ENCODE results near the gene RPL35A.
"Not testable (repeated sequence)": the region's sequence is repeated elsewhere in the genome, so short reads cannot be mapped to it uniquely, and the experiment has no call there.

Gene RPL35A

DNA sequence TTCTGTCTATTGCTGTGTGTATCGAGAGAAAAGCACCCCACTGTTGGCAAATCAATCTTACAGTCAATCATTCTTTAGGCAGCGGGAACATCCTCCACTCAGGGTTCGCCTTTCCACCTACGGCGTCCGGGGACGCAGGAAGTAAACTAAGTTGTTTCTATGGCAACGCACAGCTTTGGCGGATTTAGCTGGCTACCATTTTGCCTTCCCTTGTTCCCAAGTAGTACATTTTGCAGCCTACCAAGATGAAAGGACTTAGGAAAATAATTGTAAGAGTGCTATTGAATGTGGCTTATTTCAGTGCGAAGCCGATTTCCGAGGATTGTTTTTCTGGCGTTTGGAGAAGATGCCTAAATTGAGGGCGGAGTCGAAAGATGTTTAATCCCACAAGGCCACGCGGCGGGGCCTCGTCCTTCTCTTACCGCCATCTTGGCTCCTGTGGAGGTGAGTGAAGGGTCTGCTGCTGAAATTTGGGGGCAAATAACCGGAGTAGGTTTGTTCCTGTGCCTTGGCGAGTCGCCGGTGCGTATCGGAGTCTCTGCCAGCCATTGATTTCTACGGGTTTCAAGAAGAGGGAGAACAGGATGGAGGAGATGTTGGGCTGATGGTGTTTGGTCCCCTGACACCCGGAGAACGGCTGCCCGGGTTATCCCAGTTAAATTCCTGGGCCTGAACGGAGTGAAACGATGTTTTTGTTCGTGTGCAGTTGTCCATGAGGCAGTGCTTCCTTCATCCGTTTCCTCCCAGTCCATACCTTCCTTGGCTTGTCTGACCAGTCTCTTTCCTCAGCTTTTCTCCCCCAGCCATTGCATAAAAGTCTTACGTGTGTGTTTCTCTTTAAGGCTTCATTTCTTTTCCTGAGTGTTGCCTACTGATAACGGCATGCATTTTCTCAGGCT, at the start of gene RPL35A:
TSS of gene RPL35A (plus strand) at position 413 of the 899 bp plus-strand sequence. CDS start 778 bp downstream, outside the sequence.
- peak; percentile 92 for DNase-seq

DNA sequence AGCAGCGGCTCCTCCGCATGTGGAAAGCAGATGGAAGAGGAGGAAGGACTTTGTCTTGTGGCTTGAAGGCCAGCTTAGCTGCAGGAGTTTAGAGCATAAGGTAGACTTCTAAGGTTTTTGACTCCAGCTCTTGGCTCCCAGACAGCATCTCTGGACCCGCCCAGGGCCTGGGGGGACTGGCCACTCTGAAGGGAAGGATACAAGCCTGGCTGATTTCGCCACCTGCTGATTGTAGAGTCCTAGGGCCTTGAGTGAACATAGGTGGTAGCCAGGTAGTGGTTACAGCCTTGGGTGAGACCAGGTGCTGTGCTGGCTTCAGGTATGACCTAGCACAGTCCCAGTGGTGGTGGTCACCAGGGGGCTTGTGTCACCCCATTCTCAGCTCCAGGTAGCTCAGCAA, 48.4 kb upstream of the RPL35A start:
- no peak for DNase-seq

DNA sequence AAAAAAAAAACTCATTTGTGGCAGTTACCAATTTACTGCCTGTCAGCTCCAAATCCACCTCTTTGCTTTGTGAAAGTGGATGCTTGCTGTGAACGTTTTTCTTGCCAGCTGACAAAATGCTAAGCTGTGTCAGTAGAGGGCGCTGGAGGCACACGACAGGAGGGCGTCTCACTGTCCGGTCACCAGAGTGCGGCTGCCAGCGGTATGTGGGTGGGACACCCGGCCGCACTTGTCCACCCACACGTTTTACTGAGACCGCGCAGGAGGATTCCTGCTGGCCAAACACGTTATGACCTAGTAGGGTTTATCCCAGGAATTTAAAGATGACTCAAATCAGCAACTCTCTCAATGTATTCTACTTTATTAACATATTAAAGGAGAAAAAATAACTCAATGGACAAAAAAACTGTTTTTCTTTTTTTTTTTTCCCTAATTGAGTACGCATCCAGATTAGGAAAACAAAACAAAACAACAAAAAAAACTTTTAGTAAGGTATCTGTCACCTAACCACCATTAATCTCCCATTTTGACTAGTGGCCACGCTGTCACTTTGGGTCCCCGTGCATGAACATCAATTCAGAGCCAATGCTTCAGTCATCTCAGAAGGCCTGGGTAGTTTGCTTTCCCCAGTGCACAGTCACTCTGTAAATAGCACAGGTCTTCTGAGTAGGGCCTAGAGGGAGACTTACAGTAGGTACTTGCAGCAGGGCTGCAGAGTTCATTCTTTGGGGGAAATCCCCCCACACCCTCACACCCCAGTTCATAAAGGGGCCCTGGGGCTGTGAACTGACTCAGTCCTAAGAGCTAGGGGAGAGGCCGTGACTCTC, 43.8 kb upstream of the RPL35A start:
- peak; percentile 93 for DNase-seq

DNA sequence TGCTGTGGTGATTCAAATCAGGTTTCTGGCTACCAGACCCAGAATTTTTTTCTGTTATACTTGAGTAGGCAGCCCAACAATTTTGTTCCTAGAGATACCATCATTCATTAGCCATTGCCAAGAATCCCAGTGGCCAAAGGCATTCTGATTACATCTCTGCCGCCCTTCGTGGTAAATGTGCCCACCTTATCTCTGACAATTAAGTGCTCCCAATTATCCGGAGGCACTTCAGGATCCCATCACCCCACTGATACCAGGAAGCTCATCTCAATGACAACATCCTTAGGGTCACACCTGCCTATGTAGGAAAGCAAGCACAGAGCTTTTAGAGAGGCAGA, 43.2 kb upstream of the RPL35A start:
- DNase-seq, result no peak

DNA sequence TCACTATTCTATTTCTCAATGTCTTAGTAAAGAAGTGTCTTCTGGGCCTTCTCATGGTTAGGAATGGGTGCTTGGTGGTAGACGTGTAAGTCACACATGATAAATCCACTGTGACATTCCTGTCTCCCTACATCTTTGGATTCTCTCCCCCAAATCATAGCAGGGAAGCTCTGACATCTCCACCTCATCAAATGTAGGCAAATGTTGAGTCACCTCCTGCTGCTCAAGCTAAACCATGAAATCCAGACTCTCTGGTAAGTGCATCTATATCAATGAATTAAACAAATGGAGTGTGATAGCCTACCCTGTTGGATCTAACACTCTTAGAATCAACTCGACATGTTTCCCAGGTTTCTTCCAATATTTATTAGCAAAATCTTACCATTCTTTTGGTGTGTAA, 42.8 kb upstream of the RPL35A start:
- no peak for DNase-seq

DNA sequence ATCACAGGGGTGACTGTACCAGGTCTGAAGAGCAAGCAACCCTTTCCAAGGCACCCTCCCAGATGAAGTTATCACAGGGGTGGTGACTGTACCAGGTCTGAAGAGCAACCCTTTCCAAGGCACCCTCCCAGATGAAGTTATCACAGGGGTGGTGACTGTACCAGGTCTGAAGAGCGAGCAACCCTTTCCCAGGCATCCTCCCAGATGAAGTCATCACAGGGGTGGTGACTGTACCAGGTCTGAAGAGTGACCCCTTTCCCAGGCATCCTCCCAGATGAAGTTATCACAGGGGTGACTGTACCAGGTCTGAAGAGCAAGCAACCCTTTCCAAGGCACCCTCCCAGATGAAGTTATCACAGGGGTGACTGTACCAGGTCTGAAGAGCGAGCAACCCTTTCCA, 41.4 kb upstream of the RPL35A start:
- not testable (repeated sequence) for DNase-seq

DNA sequence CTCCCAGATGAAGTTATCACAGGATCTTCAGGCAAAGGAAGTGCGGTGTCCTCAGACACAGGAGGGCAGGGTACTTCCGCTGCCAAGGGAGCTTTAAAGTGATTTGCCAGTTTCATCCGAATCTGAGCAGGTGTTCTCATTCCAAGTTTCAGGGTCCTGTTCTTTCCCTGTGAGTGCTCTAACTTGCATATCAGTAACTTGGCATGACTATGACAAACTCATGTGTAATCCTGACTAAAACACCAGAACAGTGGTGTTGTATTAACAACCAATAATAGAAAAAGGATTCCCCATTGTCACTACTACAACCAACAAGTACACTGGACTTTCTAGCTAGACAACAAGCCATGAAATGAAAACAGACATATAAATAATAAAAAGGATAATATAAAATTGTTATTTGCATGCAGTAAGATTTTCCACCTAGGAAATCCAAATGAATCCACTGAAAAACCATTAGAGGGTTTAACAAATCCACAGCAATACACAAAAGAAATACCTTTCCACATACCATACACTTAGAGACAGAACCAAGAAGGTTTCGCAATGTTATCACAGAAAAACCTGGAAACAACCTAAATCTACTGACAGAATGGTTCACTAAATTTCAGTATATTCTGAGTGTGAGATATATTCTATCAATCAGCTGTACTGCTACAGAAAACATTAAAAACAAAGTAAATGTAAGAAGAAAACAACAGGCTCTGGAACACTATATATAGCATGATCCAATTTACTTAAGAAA, 40.9 kb upstream of the RPL35A start:
- DNase-seq, result no peak

DNA sequence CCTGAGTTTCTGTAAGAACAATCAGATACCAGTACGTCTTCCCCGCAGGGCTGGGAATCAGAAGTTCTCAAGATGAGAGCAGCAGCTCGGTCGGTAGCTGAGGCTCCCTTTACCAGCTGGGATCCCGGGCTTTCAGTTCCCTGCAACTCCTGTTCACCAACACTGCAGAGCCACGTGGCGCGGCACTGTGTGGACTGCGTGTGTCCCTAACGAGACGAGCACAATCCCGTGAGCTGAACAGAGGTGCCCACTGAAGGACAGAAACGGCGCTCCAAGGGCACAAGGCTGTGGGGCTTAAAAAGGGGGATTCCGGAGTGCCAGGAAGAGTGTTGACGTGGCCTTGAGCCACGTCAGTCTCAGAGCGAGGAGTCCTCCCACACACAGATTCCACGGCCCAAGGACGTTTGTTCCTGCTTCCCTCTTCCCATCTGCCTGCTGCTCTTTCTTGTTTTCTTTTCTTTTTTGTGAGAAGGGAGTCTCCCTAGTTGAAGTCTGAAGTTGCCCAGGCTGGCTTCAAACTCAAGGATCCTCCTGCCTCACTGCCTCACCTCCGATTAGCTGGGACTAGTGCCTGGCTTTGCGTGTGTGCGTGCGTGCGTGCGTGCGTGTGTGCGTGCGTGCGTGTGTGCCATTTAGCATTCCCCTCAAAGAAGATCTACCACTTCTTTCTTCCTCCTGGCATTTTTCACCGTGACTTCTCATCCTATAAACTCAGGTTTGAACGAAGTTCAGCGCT, 37.1 kb upstream of the RPL35A start:
- DNase-seq, result no peak

DNA sequence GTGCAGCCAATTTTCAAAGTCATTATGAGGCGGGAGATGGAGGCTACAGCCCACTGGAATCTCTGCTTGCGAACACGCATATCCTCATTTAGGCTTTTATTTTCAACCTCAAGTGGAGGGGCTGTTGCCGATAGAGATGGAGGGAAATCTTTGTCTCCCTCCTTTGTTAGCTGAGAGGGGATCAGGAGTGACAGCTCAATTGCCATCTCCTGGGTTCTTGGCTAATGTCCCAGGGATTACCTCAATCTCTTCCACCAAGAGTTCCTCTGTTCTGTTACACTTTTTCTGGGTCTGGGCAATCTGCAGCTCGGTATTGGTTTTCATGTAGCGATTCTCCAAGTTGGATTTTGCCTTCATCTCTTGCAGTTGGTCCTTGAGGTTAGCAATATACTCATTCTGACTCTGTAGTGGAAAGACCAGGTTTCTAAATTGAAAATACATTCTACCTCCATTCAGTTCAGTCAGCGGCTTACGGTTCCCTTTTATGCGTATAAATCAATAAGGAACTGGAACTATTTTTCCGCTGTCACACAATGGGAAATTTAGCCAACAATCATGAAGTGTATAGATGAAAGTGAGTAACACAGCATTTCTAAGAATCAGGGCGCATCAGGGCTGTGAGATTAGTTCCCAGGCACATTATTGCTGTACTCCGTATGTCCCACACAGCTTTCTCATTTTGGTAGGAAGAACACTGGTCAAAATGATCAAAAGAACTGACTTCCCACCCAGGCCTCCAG, 36.2 kb upstream of the RPL35A start:
- no peak for DNase-seq

DNA sequence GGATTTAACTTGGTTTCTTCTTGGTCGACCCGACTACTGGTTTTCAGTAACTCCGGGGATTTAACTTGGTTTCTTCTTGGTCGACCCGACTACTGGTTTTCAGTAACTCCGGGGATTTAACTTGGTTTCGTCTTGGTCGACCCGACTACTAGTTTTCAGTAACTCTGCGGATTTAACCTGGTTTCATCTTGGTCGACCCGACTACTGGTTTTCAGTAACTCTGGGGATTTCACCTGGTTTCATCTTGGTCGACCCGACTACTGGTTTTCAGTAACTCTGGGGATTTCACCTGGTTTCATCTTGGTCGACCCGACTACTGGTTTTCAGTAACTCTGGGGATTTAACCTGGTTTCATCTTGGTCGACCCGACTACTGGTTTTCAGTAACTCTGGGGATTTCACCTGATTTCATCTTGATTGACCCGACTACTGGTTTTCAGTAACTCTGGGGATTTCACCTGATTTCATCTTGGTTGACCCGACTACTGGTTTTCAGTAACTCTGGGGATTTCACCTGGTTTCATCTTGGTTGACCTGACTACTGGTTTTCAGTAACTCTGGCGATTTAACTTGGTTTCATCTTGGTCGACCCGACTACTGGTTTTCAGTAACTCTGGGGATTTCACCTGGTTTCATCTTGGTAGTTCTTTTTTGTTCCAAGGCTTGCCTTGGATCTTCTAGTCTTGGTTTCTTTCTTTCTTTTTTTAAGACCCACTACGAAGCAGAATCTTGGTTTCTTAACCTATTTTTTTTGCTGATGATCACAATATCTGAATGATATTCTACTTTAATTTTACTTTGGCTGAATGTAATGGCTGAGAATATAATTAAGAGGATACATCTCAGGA, 28.3 kb upstream of the RPL35A start:
- not testable (repeated sequence) for DNase-seq

DNA sequence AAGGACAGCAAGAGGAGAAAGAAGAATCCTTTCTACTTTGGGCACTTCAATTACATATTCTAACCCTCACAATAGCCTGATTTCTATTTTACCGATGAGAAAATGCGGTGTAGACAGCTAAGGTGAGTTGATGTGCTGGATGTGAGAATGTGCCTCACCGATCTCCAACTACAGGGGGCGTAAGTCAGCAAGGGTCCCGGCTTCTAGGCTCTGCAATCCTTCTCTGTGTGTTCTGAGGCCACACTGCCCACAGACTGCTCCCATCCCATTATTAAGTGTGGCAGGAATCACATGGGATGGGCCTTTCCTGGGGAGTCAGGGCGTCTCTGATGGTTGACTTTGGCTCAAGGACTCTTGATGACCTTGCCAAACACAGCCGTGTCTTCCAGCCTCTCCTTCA, 23.6 kb upstream of the RPL35A start:
- no peak for DNase-seq

DNA sequence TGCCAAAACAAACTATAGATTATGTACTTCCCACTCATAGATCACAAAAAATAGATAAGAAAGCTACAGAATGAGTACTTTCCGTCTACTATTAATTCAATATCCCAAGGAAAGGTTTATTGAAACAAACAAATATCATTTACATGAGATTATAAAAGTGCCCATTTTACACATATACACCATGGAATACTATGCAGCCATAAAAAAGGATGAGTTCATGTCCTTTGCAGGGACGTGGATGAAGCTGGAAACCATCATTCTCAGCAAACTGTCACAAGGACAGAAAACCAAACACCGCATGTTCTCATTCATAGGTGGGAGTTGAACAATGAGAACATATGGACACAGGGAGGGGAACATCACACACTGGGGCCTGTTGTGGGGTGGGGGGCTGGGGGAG, 22.4 kb upstream of the RPL35A start:
- not testable (repeated sequence) for DNase-seq

DNA sequence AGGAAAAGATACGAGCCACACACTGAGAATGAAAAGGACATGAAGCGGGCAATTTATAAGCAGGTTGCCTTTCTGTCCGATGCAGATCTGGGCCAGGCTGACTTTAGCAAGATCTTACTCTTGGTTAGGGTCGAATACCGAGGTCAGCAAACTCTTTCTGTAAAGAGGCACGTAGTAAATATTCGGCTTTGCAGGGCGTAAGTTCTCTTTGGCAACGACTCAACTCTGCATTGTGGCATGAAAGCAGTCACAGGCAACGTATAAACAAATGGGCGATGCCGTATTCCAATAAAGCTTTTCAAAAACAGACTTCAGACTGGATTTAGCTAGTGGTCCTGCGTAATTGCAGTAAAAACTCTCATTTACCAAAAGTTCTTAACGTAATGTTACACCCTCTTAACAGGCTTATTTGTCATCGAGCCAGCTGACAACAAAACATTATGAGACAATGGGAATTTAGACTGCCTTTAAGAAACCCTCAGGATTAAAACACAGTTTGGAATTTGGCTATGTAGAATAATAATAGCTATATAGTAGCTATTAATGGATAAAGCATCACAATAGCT, 13.1 kb upstream of the RPL35A start:
- DNase-seq, result no peak

DNA sequence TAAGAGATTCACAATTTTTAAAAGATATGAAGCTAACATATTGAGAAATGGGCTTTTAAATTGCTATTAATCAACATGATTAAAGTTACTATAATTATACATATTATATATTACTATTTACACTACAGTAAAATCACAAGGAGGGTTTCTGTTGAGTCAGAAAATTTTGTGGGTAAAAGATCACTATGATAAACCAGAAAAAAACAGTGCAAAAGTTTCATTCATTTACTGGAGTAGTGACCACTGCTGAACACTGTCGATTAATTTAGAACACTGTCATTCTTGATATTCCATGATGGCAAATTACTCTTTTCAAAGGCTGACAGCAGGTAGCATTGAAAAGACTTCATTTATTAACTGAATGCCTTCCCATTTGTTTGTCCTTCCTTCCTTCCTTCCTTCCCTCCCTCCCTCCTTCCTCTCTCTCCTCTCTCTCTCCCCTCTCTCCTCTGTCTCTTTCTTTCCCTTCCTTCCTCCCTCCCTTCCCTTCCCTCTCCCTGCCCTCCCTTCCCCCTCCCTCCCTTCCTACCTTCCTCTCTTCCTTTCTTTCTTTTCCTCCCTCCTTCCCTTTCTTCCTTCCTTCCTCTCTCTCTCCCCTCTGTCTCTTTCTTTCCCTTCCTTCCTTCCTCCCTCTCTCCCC, 9.1 kb upstream of the RPL35A start:
- DNase-seq, result no peak

DNA sequence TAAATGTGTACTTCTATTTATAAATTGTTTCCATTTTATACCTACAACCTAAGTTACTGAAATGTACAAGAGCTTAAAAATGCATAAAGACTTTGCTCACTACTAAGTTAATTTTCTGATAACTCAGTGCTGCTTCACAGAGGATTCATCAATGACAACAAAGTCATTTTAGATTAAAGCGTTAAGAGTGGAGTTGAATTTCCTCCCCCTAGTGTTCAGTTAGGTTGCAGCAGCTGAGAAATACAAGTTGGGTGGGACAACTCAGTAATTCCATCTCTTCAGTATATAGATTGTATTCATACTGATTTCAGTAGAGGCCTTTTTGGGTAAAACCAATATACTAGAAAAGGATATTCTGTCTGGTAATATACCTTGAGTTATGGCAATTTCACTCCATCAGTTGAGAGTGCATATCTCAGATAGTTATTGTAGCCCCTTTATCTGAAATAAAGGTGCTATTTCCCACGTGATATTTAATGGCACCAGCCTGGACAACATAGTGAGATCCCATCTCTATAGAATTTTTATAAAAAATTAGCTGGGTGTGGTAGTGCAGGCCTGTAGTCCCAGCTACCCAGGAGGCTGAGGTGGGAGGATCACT, 6.9 kb upstream of the RPL35A start:
- DNase-seq, result no peak

DNA sequence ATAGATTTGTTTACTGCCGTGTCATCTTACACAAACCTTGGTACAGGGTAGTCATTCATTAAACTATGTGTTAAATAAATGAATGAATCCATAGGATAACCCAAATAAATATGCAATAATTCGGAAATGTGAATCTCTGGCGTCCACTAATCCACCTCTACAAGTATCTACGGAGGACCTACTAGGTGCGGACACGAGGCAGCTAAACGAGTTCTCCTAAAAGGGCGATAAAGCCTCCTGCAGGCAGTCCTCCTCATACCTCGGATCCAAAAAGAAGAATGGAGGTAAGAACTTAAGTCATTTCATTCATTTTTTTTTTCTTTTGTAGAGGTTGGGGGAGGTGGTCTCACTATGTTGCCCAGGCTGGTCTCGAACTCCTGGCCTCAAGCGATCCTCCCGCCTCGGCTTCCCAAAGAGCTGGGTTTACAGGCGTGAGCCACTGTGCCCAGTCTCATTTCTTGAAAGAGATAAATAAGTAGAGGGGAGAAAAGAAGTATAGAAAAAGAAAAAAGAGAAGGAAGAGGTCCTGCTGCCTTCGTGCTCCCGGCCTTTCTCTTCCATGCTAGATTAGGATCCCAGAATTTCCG, 706 bp upstream of the RPL35A start:
- no peak for DNase-seq

DNA sequence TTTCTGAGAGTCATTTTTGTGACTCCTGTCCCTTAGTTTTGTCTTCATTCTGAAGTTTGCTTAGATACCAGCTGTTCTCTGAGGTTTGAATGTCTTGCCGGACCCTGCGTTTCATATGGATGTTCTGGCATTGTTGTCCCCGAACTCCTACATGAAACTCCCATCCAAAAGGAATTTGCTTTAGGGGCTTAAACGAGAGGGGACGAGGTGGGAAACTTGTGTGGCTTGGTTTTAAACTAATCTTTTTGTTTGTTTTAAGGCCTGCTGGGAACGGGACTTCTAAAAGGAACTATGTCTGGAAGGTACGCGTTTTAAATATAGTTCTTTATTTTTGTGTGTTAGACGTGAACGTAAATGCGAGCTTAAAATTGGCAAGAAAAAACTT, 679 bp downstream of the RPL35A start:
- DNase-seq, result no peak

DNA sequence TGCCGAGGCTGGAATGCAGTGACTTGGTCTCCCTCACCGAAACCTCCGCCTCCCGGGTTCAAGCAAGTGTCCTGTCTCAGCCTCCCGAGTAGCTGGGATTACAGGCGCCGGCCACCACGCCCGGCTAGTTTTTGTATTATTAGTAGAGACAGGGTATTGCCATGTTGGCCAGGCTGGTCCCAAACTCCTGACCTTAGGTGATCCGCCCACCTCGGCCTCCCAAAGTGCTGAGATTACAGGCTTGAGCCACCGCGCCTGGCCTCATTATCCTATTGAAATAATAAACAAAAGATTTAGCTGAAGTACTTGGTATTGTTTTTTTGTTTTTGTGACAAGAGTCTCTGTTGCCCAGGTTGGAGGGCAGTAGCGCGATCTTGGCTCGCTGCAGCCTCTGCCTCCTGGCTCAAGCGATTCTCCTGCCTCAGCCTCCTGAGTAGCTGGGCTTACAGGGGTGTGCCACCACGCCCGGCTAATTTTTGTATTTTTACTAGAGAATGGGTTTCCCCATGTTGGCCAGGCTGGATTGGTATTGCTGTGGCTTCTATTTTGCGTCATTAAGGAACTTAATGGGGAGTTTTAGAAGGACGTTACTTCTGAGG, 1.5 kb downstream of the RPL35A start:
- DNase-seq, result no peak

DNA sequence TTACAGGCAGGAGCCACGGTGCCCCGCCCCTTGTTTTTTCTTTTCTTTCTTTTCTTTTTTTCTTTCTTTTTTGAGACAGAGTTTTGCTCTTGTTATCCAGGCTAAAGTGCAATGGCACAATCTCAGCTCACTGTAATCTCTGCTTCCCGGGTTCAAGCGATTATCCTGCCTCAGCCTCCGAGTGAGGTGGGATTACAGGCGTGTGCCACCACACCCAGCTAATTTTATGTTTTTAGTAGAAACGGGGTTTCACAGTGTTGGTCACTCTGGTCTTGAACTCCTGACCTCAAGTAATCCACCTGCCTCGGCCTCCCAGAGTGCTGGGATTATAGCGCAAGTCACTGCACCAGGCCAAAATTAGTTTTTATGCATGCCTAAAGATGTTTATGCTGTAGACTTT, 2.5 kb downstream of the RPL35A start:
- no peak for DNase-seq
